Transverse colon (tissue), 4 donors: ENCODE results near the gene FOS. TPM values are rescaled to one million over a fixed set of nuclear protein-coding genes. Genes with fewer than 3 reads are reported as not detected.

Experiments used
- DNase-seq: peaks from one replicate; pipeline ENCODE4 v3.0.0-alpha.2; 2019
- H3K27ac ChIP-seq, 4 donors: fragments of 200-600 bp; sonication (generic); 2 replicates each; pipeline ENCODE4 v1.5.1; 2016 to 2018; ENCODE audit warnings: inconsistent platforms in 4 of 4
- H3K27me3 ChIP-seq: fragments of 200-600 bp; sonication (generic); 2 replicates; pipeline ENCODE4 v1.5.1; 2017; ENCODE audit warnings: inconsistent platforms
- H3K36me3 ChIP-seq, 4 donors: fragments of 200-600 bp; sonication (generic); 2 replicates each; pipeline ENCODE4 v1.5.1; 2017 to 2019; ENCODE audit warnings: inconsistent platforms in 4 of 4
- H3K4me1 ChIP-seq, 4 donors: fragments of 200-600 bp; sonication (generic); 2 replicates each; pipeline ENCODE4 v1.5.1; 2017 to 2020; ENCODE audit warnings: inconsistent platforms in 4 of 4
- H3K4me3 ChIP-seq, 4 donors: fragments of 200-600 bp; sonication (generic); 1 replicate in 1 of 4; 2 replicates in 3 of 4; pipeline versions ENCODE4 v1.5.1 to v1.6.1; 2017 to 2019; ENCODE audit warnings: inconsistent platforms in 4 of 4
- H3K9me3 ChIP-seq, 2 donors: fragments of 200-600 bp; sonication (generic); 2 replicates each; pipeline ENCODE4 v1.5.1; 2017 to 2019; ENCODE audit warnings: inconsistent platforms in 2 of 2
- EP300 ChIP-seq: sonication (generic); formaldehyde crosslinking; IDR thresholded peaks from one replicate; pipeline ENCODE4 v1.6.1; 2017; ENCODE audit warnings: antibody characterized with exemption, low read depth
- POLR2A ChIP-seq: fragments of 450-650 bp; IDR thresholded peaks from one replicate; pipeline ENCODE4 v1.6.1; 2016; ENCODE audit warnings: antibody characterized with exemption, mild to moderate bottlenecking, moderate library complexity
- POLR2AphosphoS5 ChIP-seq, 3 donors: sonication (generic); formaldehyde crosslinking; IDR thresholded peaks; one replicate each; pipeline ENCODE4 v1.6.1; 2016; ENCODE audit warnings: antibody characterized with exemption in 3 of 3
- WGBS, 2 donors: methylation state at CpG; one replicate each; pipeline ENCODE4 v1.1.5; 2018; ENCODE audit warnings: low coverage in 1 of 2; 5-methylcytosine and 5-hydroxymethylcytosine counted together
- in situ Hi-C, 4 donors: fragments of 200-750 bp; cut with MboI; loops; one replicate each; pipeline versions ENCODE4 v1.15.0 to v1.15.1; 2017; ENCODE audit warnings: low sequenced_read_pairs in 3 of 4, low pct_ligation_motif_present in 1 of 4, low pct_unique_long_range_greater_than_20kb in 1 of 4
- intact Hi-C: fragments of 100-400 bp; cut with DNase I; formaldehyde crosslinking; loops from one replicate; pipeline ENCODE4 v1.15.1; 2023; ENCODE audit warnings: low total_unique reads
- total RNA-seq, 4 donors: library from RNA; depleted of rRNA; stranded (reverse); fragments of >200 nt; gene quantifications; one replicate each; pipeline ENCODE4 v1.1.0, GENCODE V29; 2016
- TF ChIP-seq, protein P1 (sequence below), 5 experiments: fragments of 200-600 bp in 3 of 5; fragments of 450-650 bp in 2 of 5; sonication (generic) in 3 of 5; IDR thresholded peaks; 1 replicate in 2 of 5; 2 replicates in 3 of 5; pipeline ENCODE4 v1.5.1; 2016 to 2017; ENCODE audit warnings: antibody characterized with exemption in 5 of 5, inconsistent platforms in 3 of 5, mild to moderate bottlenecking in 2 of 5, moderate library complexity in 1 of 5

The FOS gene
- 1,000 to 10,000 TPM in 2 of 4 donors, 100 to 1,000 TPM in 2; 345 to 1,356 (median 884) TPM for total RNA-seq

DNA sequence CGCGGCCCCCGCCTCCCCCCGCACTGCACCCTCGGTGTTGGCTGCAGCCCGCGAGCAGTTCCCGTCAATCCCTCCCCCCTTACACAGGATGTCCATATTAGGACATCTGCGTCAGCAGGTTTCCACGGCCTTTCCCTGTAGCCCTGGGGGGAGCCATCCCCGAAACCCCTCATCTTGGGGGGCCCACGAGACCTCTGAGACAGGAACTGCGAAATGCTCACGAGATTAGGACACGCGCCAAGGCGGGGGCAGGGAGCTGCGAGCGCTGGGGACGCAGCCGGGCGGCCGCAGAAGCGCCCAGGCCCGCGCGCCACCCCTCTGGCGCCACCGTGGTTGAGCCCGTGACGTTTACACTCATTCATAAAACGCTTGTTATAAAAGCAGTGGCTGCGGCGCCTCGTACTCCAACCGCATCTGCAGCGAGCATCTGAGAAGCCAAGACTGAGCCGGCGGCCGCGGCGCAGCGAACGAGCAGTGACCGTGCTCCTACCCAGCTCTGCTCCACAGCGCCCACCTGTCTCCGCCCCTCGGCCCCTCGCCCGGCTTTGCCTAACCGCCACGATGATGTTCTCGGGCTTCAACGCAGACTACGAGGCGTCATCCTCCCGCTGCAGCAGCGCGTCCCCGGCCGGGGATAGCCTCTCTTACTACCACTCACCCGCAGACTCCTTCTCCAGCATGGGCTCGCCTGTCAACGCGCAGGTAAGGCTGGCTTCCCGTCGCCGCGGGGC, at the start of gene FOS:
FOS (plus strand) TSS at position 407 of the 731 bp plus-strand sequence; CDS start at position 562, 155 bp downstream.
- peaks cover 18 to 62% (median 34%) of the 10 kb centered on the region in 4 donors for H3K4me1 ChIP-seq

DNA sequence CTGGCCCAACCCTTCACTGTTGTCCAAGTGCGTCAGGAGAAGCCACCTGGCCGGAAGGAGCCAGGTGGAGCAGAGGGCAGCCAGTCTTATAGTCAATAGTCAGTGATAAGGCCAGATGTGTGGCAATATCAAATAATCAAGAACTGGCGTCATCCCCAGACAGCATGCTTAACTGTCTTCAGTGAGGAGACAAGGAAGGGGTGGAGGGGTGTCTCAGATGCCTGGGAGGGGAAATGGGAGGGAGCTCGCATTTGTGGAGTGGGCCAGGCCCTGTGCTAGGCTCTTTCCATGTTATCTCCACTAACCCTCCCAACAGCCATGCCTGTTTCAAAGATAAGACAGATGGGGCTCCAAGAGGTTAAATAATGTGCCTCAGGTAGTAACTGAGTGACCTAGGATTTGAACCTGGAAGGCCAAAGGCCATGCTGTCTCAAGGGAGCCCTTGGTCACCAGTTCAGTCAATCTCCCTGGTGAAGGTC, 48.9 kb upstream of the FOS start:
- peaks cover 13 to 53% (median 18%) of the 10 kb centered on the region in 4 donors for H3K4me1 ChIP-seq
- H3K27me3 ChIP-seq = no peaks in the 10 kb centered on the region
- in situ Hi-C loops = no loop called here
- no peak overlapping the region for H3K4me3 ChIP-seq
- TF ChIP-seq POLR2A = peak; percentile 38
- peak; percentile 62 for TF ChIP-seq EP300
- peak in 2 of 3 donors; percentile 63 to 70 for TF ChIP-seq POLR2AphosphoS5 (IDR thresholded peaks at IDR 0.05)
- TF ChIP-seq, protein P1, sequence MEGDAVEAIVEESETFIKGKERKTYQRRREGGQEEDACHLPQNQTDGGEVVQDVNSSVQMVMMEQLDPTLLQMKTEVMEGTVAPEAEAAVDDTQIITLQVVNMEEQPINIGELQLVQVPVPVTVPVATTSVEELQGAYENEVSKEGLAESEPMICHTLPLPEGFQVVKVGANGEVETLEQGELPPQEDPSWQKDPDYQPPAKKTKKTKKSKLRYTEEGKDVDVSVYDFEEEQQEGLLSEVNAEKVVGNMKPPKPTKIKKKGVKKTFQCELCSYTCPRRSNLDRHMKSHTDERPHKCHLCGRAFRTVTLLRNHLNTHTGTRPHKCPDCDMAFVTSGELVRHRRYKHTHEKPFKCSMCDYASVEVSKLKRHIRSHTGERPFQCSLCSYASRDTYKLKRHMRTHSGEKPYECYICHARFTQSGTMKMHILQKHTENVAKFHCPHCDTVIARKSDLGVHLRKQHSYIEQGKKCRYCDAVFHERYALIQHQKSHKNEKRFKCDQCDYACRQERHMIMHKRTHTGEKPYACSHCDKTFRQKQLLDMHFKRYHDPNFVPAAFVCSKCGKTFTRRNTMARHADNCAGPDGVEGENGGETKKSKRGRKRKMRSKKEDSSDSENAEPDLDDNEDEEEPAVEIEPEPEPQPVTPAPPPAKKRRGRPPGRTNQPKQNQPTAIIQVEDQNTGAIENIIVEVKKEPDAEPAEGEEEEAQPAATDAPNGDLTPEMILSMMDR (IDR thresholded peaks at IDR 0.05) = no peak
- no peaks in the 10 kb centered on the region for H3K9me3 ChIP-seq
- H3K27ac ChIP-seq = peak overlapping the region; percentile 75 to 83 (median 79)
- 45% methylated on average over 4 of the region's 4 CpGs; no CpG with 5 or more reads in 1 of the 2 donors for WGBS, 2 donors
- peak; percentile 81 for DNase-seq
- intact Hi-C loops = loop anchor here (10.0 kb wide), 1 partner anchor 45 kb away; no protein-coding TSS in a partner anchor
- H3K36me3 ChIP-seq = no peaks in the 10 kb centered on the region

More for the DNA sequence above, at the start of gene FOS:
- in situ Hi-C loops = no loop called here
- peak within 1 kb of the TSS; percentile 54 to 70 (median 62) for H3K4me3 ChIP-seq
- peaks cover 0 to 14% (median 6%) of the 10 kb centered on the region in 4 donors for H3K36me3 ChIP-seq
- WGBS, 2 donors = 0 to 1% methylated on average over 8 to 65 of the region's 69 CpGs
- no peaks in the 10 kb centered on the region for H3K9me3 ChIP-seq
- TF ChIP-seq, protein P1 (IDR thresholded peaks at IDR 0.05) = peak in 1 of 5 experiments; percentile 40
- TF ChIP-seq EP300 = peak; percentile 93
- peak; percentile 99 to 100 (median 100) for TF ChIP-seq POLR2AphosphoS5 (IDR thresholded peaks at IDR 0.05)
- TF ChIP-seq POLR2A = peak; percentile 100
- peak; percentile 93 for DNase-seq
- intact Hi-C loops = no loop called here
- H3K27me3 ChIP-seq = no peaks in the 10 kb centered on the region
- H3K27ac ChIP-seq = peak within 1 kb of the TSS; percentile 96 to 99 (median 98)

DNA sequence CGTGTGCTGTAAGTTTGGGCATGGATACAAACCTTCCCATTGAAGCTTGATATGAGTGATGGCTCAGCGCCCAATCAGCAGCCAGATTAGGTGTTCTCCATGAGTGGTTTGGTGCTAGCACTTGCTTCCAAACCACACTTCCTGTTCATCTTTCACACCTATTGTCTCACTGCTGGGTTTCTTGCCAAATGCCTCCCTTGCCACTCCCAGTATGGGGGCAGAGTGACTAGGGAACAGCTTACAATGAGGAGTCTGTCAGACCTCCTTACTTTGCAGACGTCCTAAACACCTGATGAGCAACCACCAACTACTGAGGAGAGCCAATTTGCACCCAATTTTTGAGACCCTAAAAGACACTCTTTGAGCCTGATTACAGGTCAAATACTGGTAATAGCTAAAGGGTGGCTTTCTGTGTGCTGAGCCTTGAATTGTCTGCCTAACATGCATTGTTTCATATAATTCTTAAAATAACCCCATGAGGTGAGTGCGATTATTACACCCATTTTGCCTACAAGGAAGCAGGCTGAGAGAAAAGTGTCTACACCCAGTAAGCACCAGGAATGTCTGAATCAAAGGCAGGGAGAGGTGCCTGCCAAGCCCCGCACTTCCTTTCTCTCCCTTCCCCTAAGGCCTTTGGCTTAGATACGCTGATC, 48.4 kb upstream of the FOS start:
- H3K4me1 ChIP-seq = peaks cover 13 to 53% (median 18%) of the 10 kb centered on the region in 4 donors
- peak; percentile 69 for DNase-seq
- intact Hi-C loops = loop anchor here (10.0 kb wide), 1 partner anchor 45 kb away; no protein-coding TSS in a partner anchor
- H3K36me3 ChIP-seq = no peaks in the 10 kb centered on the region
- TF ChIP-seq, protein P1 (IDR thresholded peaks at IDR 0.05) = peak; percentile 22 to 90 (median 41)
- TF ChIP-seq POLR2AphosphoS5 (IDR thresholded peaks at IDR 0.05) (peak in 2 of 3 donors; percentile 41 to 62), EP300 (no peak), POLR2A (peak; percentile 56)
- H3K4me3 ChIP-seq = no peak overlapping the region
- in situ Hi-C loops = no loop called here
- no peaks in the 10 kb centered on the region for H3K27me3 ChIP-seq
- H3K9me3 ChIP-seq = no peaks in the 10 kb centered on the region
- WGBS, 2 donors = 29 to 47% methylated on average over 1 to 6 of the region's 6 CpGs
- H3K27ac ChIP-seq = peak overlapping the region; percentile 75 to 83 (median 79)

DNA sequence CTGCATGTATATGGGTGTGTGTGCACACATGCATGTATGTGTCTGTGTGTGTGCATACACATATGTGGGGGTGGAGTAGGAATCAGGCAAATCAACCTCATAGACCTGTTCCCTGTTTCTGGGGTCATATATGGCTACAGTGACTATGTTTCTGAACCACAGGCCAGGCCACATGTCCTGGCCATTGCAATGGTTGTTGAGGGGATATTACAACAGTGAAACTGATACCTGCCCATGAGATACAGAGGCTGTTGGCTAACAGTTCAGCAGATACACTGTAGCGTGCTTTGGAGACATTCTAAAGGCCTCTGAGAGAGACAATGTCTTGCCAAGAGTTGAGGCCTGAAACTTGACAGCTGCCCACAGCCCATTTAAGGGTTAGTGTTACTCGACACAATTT, 47.3 kb upstream of the FOS start:
- Histone ChIP-seq H3K27ac (peak overlapping the region; percentile 75 to 83 (median 79)), H3K27me3 (no peaks in the 10 kb centered on the region), H3K9me3 (no peaks in the 10 kb centered on the region), H3K4me3 (no peak overlapping the region), H3K36me3 (no peaks in the 10 kb centered on the region), H3K4me1 (peaks cover 13 to 53% (median 18%) of the 10 kb centered on the region in 4 donors)
- in situ Hi-C loops = no loop called here
- no peak for DNase-seq
- intact Hi-C loops = loop anchor here (10.0 kb wide), 1 partner anchor 47 kb away; no protein-coding TSS in a partner anchor
- WGBS, 2 donors = 80 to 97% methylated on average over 1 to 2 of the region's 2 CpGs
- TF ChIP-seq POLR2A (no peak), EP300 (no peak), POLR2AphosphoS5 (IDR thresholded peaks at IDR 0.05) (no peak)
- TF ChIP-seq, protein P1 (IDR thresholded peaks at IDR 0.05) = no peak
